ENCODE results near the gene STMND1.

STMND1 gene

DNA sequence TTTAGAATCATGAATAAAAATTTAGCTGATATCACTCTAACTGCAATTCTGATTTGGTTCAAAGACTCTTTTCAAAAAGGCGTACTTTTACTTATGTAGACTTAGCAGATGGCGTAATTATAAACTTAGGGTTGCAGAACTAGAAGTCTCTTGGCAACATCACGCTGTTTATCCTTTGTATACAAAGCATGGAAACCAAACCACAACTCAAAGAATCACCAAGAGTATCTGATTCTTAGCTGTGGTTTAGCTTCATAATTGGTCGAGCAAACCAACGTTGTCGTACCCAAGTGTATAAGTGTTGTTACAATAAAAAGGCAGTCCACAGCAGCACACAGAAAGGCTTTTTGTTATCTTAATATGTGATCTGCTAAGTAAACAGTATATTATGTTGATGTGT is 18.2 kb downstream of the STMND1 start:
- Histone ChIP-seq H3K9me2 (replicated peaks; ENCODE audit: insufficient read depth, low read length) (no peaks in the 10 kb centered on the region), H3K27ac (ENCODE audit: low read depth, low read length) (no peak overlapping the region), H2AFZ (ENCODE audit: low read depth, low read length, severe bottlenecking) (no peak overlapping the region), H3K36me3 (ENCODE audit: low read length) (no peaks in the 10 kb centered on the region), H4K20me1 (ENCODE audit: low read depth, low read length) (no peaks in the 10 kb centered on the region), H3K9ac (ENCODE audit: low read length) (no peak overlapping the region), H3K79me2 (ENCODE audit: insufficient read depth, low read length) (no peaks in the 10 kb centered on the region), H3K4me3 (ENCODE audit: insufficient read depth, low read length, poor library complexity, severe bottlenecking) (no peak overlapping the region), H3F3A (ENCODE audit: insufficient read depth) (no peaks in the 10 kb centered on the region), H3K9me3 (ENCODE audit: insufficient read depth, low read length) (no peaks in the 10 kb centered on the region), H3K4me2 (ENCODE audit: low read depth, low read length, poor library complexity, severe bottlenecking) (no peak overlapping the region), H3K27me3 (ENCODE audit: low read length) (no peaks in the 10 kb centered on the region)
- TF ChIP-seq, protein P1, sequence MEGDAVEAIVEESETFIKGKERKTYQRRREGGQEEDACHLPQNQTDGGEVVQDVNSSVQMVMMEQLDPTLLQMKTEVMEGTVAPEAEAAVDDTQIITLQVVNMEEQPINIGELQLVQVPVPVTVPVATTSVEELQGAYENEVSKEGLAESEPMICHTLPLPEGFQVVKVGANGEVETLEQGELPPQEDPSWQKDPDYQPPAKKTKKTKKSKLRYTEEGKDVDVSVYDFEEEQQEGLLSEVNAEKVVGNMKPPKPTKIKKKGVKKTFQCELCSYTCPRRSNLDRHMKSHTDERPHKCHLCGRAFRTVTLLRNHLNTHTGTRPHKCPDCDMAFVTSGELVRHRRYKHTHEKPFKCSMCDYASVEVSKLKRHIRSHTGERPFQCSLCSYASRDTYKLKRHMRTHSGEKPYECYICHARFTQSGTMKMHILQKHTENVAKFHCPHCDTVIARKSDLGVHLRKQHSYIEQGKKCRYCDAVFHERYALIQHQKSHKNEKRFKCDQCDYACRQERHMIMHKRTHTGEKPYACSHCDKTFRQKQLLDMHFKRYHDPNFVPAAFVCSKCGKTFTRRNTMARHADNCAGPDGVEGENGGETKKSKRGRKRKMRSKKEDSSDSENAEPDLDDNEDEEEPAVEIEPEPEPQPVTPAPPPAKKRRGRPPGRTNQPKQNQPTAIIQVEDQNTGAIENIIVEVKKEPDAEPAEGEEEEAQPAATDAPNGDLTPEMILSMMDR (IDR thresholded peaks at IDR 0.05; ENCODE audit: insufficient read depth, low read length, poor library complexity, severe bottlenecking), result no peak
- TF ChIP-seq EZH2phosphoT487 (conservative IDR thresholded peaks at IDR 0.05; ENCODE audit: low read length), result no peak

DNA sequence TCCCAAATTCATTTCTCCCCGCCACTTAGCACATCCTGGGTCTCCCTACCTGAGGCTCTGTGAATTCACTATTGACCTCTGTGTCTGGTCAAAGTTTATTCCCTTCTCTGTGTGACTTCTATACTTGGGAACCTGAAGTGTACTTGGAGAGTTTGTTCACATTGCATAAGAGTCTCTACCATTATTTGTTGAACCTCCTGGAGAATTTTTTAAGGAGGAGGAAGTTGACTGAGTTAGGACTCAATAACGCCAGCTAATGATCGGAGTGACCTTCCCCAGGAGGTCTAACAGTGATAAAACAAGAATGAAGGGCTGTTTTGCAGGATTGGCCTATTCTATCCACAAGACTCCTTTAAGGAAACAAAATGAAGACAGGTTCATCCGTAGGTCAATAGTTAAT is 23.6 kb downstream of the STMND1 start:
- no peaks in the 10 kb centered on the region for H3F3A ChIP-seq (ENCODE audit: insufficient read depth)
- H4K20me1 ChIP-seq (ENCODE audit: low read depth, low read length), result no peaks in the 10 kb centered on the region
- no peak overlapping the region for H3K9ac ChIP-seq (ENCODE audit: low read length)
- no peak overlapping the region for H3K27ac ChIP-seq (ENCODE audit: low read depth, low read length)
- peaks cover 3% of the 10 kb centered on the region; the same call in 1 of the 2 replicates for H3K27me3 ChIP-seq (ENCODE audit: low read length)
- no peaks in the 10 kb centered on the region for H3K9me3 ChIP-seq (ENCODE audit: insufficient read depth, low read length)
- no peak overlapping the region for H2AFZ ChIP-seq (ENCODE audit: low read depth, low read length, severe bottlenecking)
- H3K4me2 ChIP-seq (ENCODE audit: low read depth, low read length, poor library complexity, severe bottlenecking), result no peak overlapping the region
- no peak overlapping the region for H3K4me3 ChIP-seq (ENCODE audit: insufficient read depth, low read length, poor library complexity, severe bottlenecking)
- no peak for TF ChIP-seq EZH2phosphoT487 (conservative IDR thresholded peaks at IDR 0.05; ENCODE audit: low read length)
- TF ChIP-seq, protein P1 (IDR thresholded peaks at IDR 0.05; ENCODE audit: insufficient read depth, low read length, poor library complexity, severe bottlenecking), result no peak
- no peaks in the 10 kb centered on the region for H3K79me2 ChIP-seq (ENCODE audit: insufficient read depth, low read length)
- H3K36me3 ChIP-seq (ENCODE audit: low read length), result no peaks in the 10 kb centered on the region
- H3K9me2 ChIP-seq (replicated peaks; ENCODE audit: insufficient read depth, low read length), result no peaks in the 10 kb centered on the region

DNA sequence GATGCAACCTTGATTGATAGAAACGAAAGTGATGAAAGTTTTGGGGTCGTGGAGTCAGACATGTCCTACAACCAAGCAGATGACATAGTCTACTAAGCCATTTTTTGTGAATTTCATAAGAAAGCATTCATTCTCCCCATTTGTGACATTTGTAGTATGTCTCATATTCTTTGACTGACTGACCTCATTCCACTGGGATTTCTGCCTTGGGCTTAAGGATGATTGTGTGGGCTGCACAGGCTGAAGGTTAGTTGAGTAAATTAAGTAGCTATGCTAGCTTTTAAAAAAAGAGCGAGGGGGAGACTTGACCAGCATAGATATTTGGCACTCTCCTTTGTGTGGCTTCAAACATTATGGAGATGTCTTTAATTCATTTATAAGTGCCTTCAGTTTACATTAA is 28.9 kb downstream of the STMND1 start:
- Histone ChIP-seq H3F3A (ENCODE audit: insufficient read depth) (no peaks in the 10 kb centered on the region), H3K4me3 (ENCODE audit: insufficient read depth, low read length, poor library complexity, severe bottlenecking) (no peak overlapping the region), H4K20me1 (ENCODE audit: low read depth, low read length) (no peaks in the 10 kb centered on the region), H3K27ac (ENCODE audit: low read depth, low read length) (no peak overlapping the region), H3K9ac (ENCODE audit: low read length) (no peak overlapping the region), H3K9me2 (replicated peaks; ENCODE audit: insufficient read depth, low read length) (no peaks in the 10 kb centered on the region; the same call in 1 of the 2 replicates), H3K4me2 (ENCODE audit: low read depth, low read length, poor library complexity, severe bottlenecking) (no peak overlapping the region), H2AFZ (ENCODE audit: low read depth, low read length, severe bottlenecking) (no peak overlapping the region), H3K36me3 (ENCODE audit: low read length) (no peaks in the 10 kb centered on the region), H3K9me3 (ENCODE audit: insufficient read depth, low read length) (no peaks in the 10 kb centered on the region), H3K79me2 (ENCODE audit: insufficient read depth, low read length) (no peaks in the 10 kb centered on the region), H3K27me3 (ENCODE audit: low read length) (peaks cover 3% of the 10 kb centered on the region; the same call in 1 of the 2 replicates)
- no peak for TF ChIP-seq EZH2phosphoT487 (conservative IDR thresholded peaks at IDR 0.05; ENCODE audit: low read length)
- TF ChIP-seq, protein P1 (IDR thresholded peaks at IDR 0.05; ENCODE audit: insufficient read depth, low read length, poor library complexity, severe bottlenecking), result no peak
